HG03280 (cell line): Measurements from ENCODE around the gene DIP2A.
A peak's percentile ranks its signal among the peaks of the same experiment; 100 is the strongest.

ENCODE experiments used
- ATAC-seq: cut with Tn5 transposase; IDR thresholded peaks from one replicate; pipeline ENCODE4 v1.9.1; 2021; ENCODE audit warnings: mild to moderate bottlenecking, moderate library complexity; ENCODE audit not compliant: unreplicated experiment

The DIP2A gene

DNA sequence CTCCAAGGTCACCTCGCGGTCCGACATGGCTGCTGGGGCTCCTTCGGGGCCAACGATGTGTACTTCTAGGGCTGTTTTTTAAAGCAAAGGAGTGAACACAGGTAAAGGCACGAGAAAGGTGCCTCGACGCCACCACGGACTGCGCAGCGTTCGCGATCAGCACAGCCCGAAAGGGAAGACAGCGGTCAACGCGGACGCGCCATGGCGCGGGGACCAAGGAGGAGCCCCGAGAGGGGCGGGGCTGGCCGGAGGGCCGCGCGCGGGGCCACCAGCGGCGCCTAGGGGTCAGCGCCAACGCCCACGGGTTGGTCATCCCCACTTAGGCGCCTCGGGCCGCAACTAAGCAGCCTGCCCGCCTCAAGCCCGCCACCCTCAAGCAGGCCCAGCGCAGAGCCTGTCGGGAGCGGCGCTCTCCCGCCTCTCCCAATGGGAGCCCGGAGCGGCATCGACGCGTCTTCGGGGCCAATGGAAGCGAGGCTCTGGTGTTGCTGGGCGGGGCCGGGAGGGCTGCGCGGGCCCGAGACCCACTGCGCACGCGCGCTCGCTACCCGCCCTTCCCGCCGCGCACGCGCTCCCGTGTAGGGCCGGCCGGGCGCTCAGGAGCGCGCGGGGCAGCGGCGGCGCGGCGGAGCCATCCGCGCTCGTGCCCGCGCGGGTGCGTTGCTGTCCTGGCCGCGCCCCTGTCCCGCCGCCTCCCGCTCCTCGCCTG lies at the start of gene DIP2A:
Gene DIP2A, plus strand, starts transcription at position 577 of the 709 bp plus-strand sequence. CDS start 241 bp downstream, outside the sequence.
- ATAC-seq = peak; percentile 94

GRCh38 chr21:46409641-46410406 lies 48.9 kb upstream of the DIP2A start:
- no peak for ATAC-seq

DNA sequence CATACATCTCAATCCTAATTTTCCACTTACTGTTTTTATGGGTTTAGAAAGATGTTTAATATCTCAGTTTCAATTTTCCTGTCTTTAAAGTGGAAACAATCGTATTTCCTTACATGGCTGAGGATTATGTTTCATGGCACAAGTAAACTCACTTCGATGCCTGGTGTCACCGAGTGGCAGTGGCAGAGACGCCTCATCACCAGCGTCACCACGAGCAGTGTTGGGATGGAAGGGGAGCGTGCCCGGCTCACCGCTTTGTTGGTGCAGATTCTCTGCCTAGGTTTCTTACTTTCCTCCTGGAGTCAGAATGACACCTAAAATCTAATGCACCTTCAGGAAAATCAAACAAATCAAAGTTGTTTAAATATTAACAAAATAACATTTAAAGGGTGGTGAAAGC lies 48.2 kb upstream of the DIP2A start:
- ATAC-seq = no peak

DNA sequence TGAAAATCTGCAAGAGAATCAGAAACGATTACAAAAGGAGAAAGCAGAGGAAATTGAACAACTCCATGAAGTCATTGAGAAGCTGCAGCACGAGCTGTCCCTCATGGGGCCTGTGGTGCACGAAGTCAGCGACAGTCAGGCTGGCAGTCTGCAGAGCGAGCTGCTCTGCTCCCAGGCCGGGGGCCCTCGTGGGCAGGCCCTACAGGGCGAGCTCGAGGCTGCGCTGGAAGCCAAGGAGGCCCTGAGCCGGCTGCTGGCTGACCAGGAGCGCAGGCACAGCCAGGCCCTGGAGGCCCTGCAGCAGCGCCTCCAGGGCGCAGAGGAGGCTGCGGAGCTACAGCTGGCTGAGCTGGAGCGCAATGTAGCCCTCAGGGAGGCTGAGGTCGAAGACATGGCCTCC lies 47.5 kb upstream of the DIP2A start:
- no peak for ATAC-seq

DNA sequence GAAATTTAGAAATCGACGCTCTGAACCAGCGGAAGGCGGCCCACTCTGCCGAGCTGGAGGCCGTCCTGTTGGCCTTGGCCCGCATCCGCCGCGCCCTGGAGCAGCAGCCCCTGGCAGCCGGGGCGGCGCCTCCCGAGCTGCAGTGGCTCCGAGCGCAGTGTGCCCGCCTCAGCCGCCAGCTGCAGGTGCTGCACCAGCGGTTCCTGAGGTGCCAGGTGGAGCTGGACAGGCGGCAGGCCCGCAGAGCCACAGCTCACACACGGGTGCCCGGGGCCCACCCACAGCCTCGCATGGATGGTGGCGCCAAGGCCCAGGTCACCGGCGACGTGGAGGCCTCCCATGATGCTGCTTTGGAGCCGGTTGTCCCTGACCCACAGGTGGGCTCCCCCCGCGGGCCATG lies 47.0 kb upstream of the DIP2A start:
- no peak for ATAC-seq

GRCh38 chr21:46412521-46413364 lies 45.9 kb upstream of the DIP2A start:
- no peak for ATAC-seq

DNA sequence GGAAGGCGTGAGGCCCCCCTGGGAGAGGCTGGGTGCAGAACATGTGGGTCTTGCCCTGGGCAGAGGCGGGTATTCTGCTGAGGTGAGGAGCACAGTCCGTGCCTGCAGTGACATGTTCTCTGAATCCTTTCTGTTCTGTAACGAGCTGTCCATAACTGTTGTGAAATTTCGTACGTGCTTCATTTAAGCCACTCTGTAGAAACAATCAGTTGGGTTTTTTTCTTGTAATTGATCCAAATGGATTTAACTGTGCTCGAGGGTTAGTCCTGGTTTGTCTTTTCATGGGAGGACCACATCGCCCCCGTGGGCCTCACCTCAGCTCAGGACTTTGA lies 45.4 kb upstream of the DIP2A start:
- no peak for ATAC-seq

DNA sequence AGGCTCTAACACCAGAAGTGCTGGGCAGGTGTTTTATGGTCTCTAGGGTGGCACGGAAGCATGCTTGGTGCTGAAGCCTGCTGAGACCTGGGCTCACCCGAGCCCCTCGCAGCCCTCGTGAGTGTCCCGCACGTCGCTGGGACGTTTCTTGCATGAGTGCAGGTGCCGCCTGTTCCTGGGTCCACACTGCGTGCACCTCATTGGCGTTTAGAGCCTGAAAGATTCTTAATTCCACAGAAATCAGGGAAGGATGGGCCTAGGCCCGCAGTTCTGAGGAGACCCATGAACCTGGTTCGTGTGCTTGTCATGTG lies 43.8 kb upstream of the DIP2A start:
- no peak for ATAC-seq

DNA sequence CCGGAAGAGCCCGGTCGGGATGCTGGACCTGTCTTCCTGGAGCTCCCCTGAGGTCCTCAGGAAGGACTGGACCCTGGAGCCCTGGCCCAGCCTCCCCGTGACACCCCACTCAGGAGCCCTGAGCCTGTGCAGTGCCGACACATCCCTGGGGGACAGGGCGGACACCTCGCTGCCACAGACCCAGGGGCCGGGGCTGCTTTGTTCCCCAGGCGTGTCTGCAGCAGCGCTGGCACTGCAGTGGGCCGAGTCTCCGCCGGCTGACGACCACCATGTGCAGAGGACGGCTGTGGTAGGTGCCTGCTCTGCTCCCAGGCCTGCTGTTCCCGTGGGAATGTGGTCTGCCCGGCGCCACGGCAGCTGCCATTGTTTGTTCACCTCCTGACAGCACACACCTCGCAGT lies 42.1 kb upstream of the DIP2A start:
- ATAC-seq = no peak

DNA sequence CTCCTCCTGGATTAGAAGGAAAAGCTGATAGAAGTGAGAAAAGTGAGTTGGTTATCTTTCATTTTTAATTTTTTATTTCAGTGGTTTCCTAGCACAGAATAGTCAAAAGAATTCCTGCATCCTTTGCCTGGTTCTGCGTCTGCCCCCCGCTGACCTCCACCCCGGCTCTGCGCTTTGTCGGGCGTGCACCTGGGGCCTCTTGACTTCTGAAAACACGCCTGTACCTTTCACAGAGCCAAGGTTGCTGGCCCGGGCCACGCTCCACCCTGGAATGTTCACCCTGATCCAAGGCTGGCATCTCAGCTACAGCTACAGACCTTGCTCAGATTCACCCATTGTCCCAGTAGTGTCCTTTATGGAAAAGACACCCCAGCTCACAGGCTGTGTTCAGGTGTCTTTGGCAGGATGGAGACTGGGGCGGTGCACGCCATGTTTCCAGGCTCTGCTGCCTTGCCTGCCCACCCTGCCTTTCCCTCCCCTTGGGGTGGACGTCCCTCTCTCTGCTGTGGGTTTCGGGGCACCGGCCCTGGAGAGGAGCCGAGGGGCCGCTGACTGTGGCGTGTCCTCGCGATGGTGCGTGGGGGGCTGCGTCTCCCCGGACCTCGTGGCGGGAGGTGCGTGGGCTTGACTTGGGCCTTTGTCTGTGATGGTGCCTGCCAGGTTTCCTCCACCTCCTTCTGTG lies 40.3 kb upstream of the DIP2A start:
- no peak for ATAC-seq

DNA sequence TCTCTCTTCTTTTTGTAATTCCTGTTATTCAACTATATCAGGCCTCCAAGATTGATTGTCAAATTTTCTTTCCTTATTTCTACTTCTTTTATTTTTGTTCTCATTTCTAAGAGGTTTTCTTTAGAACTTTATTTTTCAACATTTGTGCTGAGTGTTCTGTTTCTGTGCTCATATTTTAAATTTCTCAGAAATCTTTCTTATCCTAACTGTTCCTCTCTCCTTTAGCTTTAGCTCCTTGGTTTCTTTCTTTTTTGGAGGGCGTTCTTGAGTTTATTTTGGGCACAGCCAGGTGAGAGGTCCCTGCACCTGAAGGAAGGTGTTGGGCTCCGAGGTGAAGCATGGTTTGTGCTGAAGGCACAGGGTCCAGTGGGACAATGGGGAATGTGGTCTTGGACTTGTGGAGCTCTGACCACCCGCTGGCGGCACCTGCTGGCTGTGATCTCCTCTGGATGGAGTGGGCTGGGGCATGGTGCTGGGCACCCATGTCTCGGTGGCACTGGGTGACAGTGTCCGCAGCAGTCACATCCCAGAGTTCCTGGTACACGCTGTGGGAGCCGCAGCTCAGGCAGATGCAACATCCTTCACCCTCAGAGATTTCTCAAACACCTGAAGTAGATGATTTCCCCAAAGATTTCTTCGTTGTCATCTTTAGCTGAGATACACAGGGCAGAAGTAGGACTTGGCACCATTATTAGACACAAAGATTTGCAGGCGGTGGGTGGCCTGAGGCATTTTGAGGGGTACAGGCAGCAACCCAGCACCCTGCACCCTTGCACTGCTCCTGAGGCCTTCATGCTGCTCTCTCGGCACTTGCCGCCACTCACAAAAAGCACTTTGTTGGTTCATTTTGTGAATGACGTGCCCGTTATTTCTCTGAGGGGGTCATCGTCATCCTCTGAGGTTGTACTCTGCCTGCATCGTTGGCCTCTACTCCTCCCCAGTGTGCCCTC lies 38.2 kb upstream of the DIP2A start:
- ATAC-seq = no peak

GRCh38 chr21:46421191-46421750 lies 37.4 kb upstream of the DIP2A start:
- ATAC-seq = no peak

GRCh38 chr21:46421756-46422555 lies 36.7 kb upstream of the DIP2A start:
- ATAC-seq = no peak

DNA sequence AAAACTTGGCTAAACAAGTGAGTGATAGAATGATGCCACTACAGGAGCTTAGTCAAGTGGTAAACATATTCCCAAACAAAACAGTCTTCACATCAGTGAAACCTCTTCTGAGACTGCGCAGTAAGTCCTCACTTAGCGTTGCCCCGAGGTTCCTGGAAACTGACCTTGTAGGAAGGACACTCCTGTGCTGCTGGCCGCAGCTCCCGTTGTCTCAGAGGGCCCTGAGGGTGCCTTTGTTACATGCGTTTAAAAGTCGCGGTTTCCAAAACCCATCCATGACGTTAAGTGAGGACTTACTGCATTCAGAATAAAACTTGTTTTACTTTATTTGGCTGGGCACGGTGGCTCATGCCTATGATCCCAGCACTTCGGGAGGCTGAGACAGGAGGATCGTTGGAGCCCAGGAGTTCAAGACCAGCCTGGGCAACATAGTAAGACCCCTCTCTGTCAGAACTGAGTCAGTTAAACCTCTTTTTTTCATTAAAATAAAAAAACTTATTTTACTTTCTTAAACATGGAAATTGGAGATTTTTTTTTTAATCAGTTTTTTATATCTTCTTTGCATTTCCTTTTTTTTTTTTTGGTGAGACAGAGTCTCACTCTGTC lies 36.0 kb upstream of the DIP2A start:
- no peak for ATAC-seq

DNA sequence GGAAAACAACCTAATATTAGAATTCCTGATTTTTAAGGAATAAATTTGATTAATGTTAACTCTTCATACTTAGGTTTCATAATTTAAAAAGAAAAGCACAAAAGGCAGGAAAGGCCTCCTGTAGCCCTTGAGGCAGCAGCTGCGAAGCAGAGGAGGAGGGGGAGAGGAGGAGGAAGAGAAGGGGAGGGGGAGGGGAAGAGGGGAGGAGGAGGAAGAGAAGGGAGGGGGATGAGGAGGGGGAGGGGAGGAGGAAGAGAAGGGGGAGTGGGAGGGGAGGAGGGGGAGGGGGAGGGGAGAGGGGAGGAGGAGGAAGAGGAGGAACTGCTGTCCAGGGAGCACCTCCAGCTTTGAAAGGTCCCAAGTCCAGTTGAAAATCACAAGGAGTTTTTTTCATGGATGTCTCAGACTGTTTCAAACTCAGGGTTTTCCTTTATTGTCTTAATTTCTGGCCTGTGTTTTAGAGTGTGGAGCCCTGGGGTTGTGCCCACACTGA lies 35.1 kb upstream of the DIP2A start:
- ATAC-seq = no peak

GRCh38 chr21:46424039-46424591 lies 34.6 kb upstream of the DIP2A start:
- ATAC-seq = no peak

- ATAC-seq = no peak
Observed at GRCh38 chr21:46424621-46425020, 34.1 kb upstream of the DIP2A start.

DNA sequence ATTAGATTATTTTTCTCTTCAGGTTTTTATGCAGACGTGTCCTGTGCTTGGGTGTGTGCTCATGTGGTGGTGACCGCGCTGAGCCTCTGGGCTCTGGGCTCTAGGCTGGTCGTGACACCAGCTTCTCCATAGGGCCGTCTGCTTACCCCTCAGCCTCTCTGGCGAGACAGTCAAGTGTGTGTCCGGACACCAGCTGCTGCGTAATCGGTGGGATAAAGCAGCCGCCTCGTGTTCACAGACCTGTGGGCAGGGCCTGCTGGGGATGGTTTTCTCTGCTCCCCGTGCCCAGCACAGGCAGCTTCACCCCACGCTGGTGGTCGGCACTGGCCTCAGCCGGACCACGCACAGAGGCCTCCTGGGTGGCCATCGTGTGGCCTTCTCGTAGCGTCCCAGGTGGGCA lies 33.6 kb upstream of the DIP2A start:
- ATAC-seq = no peak
